Glomerular endothelial cell (primary cell): ENCODE results near the gene RUBCN. TPM values are rescaled to one million over a fixed set of nuclear protein-coding genes. Genes with fewer than 3 reads are reported as not detected.
"Not testable (repeated sequence)": the region's sequence is repeated elsewhere in the genome, so short reads cannot be mapped to it uniquely, and the experiment has no call there.

Experiments
- DNase-seq: peaks from one replicate; pipeline ENCODE4 v3.0.0-alpha.2; 2011; ENCODE audit warnings: low read depth, low spot score; ENCODE audit errors: extremely low read depth
- total RNA-seq: library from RNA; depleted of rRNA; stranded (reverse); fragments of >200 nt; gene quantifications from 2 replicates; pipeline ENCODE4 v1.2.3, GENCODE V29; 2015

RUBCN gene
- total RNA-seq, 1 donor from 2014 or later = 53.6 TPM

DNA sequence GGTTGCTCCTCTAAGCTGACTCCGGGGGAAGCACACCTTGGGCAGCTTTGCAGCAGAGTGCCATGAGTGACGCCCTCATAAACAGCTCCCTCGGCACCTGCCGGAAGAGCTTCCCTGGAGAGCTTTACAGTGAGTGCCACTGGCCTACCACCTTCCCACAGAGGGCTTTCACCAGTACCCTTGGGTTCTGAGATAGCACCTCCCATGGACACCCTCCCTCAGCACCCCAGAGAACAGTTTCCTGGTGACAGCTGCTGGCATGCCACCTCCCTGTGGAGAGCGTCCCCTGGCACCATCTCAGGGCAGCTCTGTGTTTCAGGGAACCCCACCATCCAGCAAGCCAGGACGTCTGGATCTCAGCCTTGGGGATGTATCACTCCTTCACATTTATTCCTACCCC is 49.1 kb downstream of the RUBCN start:
- no peak for DNase-seq

GRCh38 chr3:197686899-197687298 is 49.8 kb downstream of the RUBCN start:
- DNase-seq = no peak

DNA sequence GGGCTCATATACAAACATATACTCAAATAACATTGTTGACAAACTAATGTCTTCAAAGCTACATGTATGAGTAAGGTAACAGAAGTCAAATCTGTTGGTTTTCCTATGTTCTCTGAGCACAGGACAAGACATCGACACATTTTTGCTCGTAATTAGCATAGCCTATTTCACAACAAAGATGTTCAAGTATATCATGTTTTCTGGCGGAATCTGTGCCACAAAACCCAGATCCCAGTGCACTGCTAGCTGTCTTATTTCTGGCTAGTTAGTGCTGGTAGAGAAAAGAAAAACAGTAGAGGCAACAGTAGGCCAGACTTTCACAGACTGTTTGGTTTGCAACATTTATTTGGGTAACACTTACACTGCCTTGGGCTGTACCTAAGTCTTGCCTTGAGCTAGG is 51.2 kb downstream of the RUBCN start:
- DNase-seq = no peak

DNA sequence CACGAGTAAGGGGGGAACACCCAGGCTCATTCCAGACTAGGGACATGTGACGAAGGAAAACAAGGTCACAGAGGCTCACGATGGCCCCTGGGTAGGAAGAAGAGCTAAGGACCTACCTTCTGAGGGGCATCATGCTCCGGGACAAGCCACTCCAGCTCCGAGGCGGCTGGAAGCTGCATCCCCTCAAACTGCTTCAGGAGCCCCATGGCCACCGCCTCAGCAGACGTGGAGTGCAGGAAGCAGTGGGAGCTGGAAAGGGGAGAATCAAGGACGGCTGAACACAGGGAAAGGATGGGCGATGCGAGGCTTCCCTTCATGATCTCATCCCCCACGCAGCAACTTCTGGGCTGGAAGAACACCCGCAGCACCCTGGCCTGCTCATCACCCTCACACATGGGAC is 53.5 kb downstream of the RUBCN start:
- no peak for DNase-seq

DNA sequence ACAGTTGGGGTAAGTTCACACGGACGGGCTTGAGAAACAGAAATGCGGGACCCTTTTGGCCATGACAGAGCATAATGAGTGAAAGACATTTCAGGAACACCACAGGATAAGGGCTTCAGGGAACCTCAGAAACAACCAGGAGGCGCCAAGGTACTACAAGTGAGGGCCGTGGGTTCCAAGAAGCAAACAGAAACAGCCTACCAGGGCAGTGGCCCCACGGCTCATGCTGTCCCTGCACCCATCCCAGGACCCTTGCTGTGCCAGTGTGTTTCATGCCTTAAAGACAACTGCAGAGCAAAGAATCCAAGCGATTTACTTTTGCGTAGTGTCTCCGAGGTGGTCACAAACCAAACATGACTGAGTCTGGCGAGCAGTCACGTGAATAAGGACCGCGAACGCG is 54.0 kb downstream of the RUBCN start:
- no peak for DNase-seq

DNA sequence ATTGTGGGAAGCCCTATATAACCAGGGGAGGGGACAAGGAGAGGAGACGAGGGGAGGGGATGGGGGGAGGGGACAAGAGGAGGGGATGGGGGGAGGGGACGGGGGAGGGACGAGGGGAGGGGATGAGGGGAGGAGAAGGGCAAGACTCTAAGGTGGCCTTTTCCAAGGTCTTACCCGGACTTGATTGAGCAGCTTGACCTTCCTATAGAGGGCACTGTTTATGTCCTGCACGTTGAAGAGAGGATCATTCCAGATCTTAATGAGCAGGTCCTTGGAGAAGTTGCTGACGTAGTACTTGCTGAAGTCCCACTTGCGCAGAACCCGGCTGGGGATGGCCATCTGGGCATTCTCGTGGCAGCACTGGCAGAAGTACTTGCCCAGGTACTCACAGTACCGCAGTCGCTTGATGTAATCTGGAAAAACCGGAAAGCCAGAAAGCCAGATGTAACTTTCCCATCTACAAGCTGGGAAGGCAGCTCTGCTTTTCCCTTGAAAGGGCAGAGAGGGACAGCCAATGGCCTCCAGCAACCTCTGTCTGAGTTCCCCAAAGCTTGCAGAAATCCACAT is 55.7 kb downstream of the RUBCN start:
- DNase-seq = no peak

GRCh38 chr3:197675951-197676350 is 60.8 kb downstream of the RUBCN start:
- no peak for DNase-seq

DNA sequence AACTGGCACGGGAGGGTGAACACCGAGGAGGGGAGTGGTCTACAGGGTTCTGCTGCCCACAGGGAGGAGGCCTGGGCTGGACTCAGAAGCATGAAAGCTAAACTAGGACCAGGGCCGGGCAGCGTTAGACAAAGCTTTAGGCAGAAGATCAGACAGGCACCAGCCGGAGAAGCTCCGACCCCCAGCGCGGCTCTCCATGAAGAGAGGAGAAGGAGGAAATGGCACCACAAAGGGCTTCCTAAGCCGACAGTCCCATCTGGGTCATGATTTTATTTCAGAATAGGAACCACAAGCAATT is 61.2 kb downstream of the RUBCN start:
- no peak for DNase-seq

DNA sequence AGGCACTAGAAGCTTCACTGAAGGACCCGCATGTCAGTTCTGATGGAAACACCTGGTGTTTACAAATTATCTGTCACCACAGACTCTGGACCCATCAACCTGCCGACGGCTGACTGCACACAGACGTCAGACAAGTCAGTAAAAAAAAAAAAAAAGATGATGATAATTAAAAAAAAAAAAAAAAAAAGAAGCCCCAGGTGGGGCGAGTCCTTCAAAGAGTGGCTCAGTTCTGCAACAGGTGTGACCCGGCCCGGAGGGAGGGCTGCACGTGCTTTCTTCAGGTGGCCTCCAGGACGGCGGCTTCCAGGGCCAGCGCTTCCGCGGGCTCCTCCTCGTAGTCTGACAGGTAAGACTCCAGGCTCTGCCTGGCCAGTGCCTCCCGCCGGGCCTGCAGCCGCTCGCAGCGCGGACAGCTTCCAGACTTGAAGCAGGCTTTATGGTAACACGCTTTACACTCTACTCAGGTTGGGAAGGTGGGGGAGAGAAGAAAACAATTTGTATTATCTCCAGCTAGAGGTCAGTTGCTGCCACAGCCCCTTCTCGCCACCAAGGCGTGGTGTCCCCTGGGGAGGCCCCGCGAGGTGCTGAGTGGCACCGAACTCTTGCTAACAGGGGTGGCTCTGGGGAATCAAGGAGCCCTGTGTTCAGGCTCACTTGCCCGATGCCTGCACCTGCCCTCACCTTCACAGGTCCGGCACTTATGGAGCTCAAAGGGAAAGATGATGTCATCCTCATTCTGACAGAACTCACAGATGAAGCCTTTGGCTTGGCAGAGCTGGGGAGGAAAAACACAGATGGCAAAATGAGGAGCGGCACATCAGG is 61.8 kb downstream of the RUBCN start:
- DNase-seq = no peak

- no peak for DNase-seq
Measured at GRCh38 chr3:197673170-197673569, 63.5 kb downstream of the RUBCN start.

- no peak for DNase-seq
Measured at GRCh38 chr3:197670361-197670760, 66.3 kb downstream of the RUBCN start.

DNA sequence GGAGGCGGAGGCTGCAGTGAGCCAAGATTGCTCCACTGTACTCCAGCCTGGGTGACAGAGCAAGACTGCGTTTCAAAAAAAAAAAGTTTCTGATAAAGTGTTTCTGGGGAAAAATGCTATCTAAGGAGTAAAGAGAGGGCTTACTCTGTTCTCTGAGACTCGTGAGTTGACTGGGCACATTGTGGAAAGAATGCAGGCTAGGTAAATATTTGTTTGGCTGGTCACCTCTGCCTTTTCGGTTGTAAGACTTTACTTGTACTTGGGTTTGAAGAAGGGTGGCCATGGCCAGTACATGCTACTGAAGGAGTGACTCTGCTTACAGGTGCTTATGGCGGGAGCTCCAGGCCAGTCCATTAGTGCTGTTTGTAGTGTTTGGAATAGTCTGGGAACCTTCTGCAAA is 68.7 kb downstream of the RUBCN start:
- DNase-seq = no peak

DNA sequence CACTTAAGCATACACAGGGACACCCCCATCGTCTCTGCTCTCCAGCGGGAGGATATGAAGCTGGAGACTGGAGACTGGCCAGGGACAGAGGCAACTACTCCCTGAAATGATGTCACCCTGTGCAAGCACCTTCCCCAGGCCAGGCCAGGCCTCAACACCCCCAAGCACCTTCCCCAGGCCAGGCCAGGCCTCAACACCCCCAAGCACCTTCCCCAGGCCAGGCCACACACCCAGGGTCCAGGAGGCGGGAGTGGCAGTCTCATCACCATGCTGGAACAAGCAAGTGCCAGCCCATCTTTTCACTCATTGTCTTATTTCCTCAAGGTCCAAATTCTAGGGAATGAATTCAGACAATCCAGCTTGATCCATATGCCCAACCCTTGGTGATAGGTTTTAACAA is 69.4 kb downstream of the RUBCN start:
- not testable (repeated sequence) for DNase-seq

DNA sequence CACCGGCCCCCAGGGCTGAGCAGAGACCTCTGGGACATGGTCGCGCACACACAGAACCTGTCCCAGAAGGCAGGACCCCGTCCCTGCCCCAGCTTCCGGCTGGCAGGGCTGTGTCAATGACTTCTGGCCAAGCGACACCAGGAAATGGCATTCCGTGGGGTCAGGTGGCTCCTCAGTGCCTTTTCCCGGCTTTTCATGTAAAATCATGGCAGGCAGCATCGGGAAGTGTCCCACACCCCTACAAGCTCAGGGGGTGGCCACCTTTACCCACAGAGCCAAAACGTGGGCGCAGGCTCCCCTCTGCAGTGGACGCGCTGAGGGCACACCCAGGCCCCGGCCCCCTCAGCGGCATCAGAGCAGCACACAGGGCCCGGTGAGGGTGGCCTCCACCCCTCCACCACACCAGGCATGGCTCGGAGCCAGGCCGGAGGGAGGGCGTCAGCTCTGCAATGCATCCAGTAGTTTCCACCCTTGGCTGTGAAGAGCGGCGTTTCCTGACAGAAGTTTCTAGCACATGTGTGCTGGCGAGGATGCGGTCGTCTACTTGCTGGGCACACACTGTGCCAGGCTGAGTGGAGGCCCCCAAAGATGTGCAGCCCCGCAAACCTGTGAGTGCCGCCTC is 70.4 kb downstream of the RUBCN start:
- DNase-seq = not testable (repeated sequence)

DNA sequence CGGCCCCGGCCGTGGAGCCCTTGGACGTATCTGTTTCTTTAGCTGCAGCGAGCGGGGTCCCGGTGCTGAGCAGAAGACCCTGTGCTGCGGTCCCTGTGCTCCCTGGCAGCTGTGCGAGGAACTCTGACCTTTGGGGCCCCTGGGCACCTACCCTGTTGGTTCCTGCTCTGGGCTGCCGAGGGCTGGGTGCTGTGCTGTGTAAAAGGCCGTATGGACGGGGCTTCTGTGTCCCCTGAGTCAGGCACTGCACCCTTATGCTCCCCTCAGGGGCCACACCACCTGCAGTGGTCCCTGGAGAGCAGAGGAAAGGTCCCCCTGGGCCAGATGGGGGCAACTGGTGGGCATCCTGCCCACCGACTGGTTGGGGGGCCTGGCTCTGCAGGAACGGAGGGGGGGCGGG is 71.2 kb downstream of the RUBCN start:
- DNase-seq = not testable (repeated sequence)

DNA sequence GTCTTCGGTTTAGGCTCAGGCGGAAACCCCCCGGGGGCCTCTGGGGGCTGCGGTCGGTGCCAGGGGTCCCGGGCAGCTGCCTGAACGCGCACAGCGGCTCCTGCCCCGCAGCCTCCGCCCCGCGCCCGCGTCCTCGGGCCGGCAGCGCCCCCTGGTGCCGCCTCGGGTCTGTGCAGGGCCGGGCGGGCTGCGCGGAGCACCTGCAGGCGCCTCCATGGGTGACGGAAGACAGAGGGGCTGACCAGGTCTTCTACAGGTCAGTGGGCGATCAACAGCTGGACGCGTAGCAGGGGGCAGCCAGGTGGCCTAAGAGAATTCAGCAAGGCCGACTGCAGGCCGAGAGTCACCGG is 71.6 kb downstream of the RUBCN start:
- DNase-seq = not testable (repeated sequence)

GRCh38 chr3:197664414-197665141 is 72.1 kb downstream of the RUBCN start:
- DNase-seq = not testable (repeated sequence)

GRCh38 chr3:197663367-197664140 is 73.2 kb downstream of the RUBCN start:
- not testable (repeated sequence) for DNase-seq

GRCh38 chr3:197662352-197662751 is 74.4 kb downstream of the RUBCN start:
- not testable (repeated sequence) for DNase-seq

DNA sequence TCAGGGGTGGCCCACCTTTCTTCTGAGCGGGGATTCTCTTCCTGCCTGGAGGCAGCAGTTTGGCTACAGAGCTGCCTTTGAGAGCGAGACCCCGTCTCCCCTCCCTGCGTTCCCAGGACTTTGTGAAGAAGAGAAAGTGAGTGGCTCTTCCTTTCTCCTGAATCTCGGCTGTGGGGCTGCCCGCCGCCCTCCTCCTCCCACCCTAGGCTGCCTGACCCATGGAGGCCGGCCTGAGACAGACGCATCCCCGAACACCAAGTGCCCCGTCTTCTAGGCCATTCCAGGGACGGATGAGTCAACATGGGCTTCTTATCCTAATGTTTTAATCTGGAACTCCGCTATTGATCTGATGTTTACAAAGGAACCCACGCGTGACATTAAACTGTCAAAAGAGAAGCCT is 74.8 kb downstream of the RUBCN start:
- DNase-seq = not testable (repeated sequence)
